ENCODE data around the gene NUMBL.

- TF ChIP-seq RAD21 (IDR thresholded peaks at IDR 0.05), result no peak
- no peak for TF ChIP-seq YY1 (IDR thresholded peaks at IDR 0.05)
- no peak for TF ChIP-seq MAX (IDR thresholded peaks at IDR 0.05)
- no peak for TF ChIP-seq CTCF (IDR thresholded peaks at IDR 0.05; ENCODE audit: low read depth, low read length, missing input control)
- TF ChIP-seq FOXA1 (IDR thresholded peaks at IDR 0.05), result no peak
- TF ChIP-seq GABPA (IDR thresholded peaks at IDR 0.05 in 1 of 2, conservative IDR thresholded peaks at IDR 0.05 in 1 of 2), result no peak
- TF ChIP-seq ZBTB33 (IDR thresholded peaks at IDR 0.05), result no peak
- no peak for TF ChIP-seq TAF1 (conservative IDR thresholded peaks at IDR 0.05)
Measured at GRCh38 chr19:40688987-40689338, 1.5 kb downstream of the NUMBL start.

Data from liver (tissue), 3 donors.